Measurements from ENCODE around the gene POU2AF1.

The POU2AF1 gene

DNA sequence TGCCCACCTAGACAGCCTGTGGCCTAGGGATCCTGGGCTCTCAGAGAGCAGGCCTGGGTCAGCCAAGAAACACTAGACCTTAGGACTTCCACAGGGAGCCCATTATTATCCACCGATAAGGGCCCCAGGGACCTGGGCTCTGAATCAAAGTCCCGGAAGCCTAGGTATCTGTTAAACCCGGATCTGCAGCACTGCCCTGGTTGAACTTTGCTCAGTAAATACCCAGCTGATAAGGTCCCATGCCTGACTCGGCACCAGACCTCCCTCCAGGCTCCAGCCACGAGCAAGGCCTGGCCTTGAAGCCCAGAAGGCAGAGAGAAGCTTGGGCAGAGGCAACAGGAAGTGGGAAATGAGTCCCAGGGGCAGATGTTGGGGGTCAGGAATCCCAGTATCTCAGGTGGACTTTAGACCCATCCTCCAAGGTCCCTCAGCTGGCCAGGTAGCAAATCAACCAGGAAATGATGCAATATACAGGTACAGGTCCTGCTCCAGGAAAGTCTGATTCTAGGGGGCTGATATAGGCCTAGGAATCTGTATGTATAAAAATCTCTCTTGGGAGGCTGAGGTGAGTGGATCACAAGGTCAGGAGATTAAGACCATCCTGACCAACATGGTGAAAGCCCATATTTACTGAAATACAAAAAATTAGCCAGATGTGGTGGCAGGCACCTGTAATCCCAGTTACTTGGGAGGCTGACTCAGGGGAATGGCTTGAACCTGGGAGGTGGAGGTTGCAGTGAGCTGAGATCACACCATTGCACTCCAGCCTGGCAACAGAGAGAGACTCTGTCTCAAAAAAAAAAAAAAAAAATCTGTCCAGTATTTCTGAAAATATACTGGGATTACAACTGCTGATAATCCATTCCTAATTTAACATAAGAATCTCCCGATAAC lies 18.7 kb downstream of the POU2AF1 start:
- DNase-seq = no peak

DNA sequence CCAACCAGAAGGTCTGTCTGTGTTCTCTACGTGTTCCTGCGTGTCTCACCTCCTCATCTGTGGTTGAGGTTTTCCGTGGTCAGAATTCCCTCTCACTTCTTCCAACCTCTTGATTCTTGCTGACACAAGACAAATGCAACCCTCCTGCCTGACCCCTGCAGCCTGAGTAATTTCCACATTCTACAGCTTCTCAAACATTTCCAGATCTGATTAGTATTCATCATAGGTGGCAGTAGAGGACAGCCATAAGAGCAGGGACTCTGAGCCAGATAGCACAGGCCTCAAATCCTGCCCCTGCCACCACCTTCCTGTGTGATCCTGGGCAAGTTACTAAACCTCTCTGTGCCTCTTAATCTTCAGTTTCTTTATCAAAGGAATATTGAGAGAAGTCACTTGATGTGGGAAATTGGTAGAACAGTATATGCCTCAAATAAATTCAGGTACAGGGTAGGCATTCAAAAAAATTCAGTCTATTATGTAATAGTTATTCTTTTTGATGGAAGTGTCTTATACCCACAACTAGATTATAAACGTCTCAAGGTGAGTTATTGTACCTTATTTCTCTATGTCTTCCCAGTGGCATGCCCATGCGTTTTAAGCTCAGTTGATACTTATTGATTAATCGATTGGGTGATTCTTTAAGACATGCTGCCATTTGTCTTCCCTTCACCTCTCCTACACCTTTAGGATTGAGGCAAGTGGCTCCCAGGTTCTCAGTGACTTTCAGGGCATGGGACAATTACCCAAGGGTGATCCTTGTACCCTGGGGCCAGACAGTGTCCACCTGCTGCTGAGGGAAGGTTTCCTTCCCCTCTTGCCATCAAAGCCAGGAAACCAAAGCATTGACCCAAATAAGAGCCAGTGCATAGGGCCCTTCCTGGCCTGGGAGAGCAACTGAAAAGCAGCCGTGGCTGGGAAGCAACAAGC lies 19.6 kb downstream of the POU2AF1 start:
- DNase-seq = no peak

DNA sequence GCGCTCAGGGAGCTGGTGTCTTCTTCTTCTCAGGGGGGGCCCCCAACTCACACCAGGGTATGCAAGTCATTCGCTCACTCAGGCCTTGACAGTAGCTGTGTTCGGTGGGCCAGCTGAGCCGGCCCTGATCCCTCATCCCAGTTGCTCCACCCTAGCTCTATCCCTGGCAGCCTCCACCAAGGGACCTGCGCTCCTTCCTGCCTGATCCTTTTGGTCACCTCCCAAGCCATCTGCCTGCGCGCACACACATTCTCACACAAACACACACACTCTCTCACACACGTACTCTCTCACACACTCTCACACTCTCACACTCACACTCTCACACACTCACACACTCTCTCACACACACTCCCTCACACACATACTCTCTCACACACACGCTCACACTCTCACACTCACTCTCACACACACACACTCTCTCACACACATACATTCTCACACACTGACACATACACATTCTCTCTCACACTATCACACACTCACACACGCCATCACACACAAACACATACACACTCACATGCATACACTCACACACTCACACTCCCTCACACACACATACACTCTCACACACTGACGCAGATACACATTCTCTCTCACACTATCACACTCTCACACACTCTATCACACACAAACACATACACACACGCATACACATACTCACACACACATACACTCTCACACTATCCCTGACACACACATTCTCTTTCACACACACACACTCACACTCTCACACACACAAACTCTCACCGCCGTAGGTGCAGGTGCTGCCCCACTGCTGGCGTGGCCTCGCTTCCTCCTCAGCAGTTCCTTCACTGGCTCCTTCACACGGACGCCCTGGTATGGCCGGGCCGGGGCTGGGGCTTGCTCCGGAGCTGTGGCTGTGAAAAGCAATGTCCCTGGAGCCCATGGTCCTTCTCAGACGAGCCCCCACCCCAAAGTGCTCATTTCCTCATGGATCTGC lies 20.8 kb downstream of the POU2AF1 start:
- no peak for DNase-seq

DNA sequence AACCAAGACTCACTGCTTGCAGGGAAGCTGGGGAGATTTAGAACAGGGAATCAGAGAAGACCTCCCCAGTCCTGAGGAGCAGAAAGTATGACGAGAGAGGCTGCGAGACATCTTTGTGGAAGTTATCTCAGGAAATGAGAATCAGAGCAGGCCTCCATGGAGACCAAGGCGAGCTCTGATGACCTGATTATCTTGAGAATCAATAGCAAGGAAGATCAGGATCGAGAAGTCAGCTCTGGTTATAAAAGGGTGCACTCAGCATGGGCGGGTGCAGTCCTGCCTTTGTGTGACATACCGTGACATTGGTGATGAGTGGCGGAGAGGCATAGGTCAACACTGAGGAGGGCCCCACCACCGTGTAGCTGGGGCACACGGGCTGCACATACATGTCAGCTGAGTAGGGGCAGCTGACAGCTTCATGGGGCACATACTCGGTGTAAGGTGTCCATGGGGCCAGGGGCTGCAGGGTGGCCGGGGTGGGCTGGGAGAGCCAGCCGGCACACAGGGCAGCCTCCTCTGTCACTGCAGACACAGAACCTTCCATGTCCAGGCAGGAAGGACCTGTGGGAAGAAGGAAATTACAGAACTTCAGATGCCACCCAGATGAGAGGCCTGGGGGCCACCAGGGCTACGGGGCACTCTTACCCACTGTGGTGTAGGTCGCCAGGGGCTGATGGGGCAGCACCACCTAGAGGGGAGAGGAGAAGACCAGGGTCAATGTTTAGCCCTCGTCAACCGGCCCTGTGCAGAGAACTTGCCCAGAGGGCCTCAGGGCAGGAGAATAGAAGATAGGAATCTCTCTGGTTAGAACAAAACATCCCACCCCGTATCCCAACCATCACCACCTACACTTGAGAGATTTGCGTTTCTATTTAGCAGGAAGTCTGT lies 21.7 kb downstream of the POU2AF1 start:
- DNase-seq = no peak

DNA sequence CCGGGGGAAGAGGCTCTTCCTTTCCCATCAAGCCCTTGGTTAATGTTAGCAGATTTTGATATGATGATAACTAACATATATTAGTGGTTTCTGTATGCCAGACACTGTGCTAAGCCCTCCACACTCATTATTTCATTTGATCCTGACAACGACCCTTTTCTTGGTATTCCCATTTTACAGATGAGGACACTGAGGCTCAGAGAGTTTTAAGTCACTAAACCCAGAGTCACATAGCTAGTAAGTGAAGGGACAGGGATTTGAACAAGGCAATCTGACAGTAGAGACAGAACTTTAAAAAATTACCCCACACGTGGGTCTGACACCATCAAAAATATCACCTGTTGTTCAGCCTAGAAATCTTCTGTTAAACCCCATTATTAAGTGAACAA lies 22.4 kb downstream of the POU2AF1 start:
- no peak for DNase-seq

DNA sequence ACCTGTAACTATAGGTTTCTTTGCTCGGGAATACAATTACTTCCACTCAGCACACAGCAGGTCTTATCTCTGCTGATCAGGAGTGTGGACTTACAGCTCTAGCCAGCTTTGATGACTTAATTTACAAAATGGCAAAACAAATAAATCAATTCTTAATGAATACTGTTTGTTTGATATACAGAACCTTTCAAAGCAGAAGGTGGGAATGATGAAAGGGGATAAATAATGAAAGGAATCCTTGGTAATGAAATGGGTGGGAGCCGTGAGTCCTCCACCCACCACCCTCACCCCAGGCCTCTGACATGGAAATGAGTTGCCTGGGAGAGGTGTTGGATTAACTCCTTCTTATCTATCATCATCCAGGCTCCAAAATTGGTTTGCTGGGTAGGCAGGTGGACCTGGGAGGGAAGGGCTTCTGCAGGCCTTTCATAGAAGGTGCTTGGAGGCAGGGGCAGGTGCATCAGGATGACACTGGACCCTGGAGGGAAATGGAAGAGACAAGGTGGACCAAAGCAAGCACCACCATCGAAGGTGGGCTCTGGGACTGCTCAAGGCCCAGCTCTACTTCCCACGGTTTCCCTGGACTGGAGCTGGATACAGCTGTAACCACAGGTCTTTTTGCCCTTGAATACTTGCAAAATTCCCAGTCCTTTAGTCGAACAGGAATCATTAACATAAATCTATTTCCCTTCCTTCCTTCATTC lies 23.0 kb downstream of the POU2AF1 start:
- no peak for DNase-seq

DNA sequence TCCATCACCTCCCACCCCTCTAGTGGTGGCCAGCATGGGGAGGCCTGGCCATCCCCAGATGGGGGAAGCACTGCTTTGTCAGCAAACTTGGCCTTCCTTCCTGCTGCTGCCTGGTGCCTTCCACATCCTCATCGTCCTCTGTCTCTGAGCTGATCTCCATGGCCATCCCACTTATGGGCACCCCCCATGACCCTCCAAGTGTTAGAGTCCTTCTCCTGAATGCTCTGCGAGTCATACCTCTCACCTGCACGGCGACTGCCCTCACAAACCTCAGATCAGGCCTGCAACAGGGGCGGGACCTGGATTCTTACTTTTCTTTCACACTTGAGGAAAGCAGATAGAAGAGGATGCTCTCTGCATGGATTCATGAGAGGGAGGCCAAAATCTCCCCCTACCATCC lies 24.0 kb downstream of the POU2AF1 start:
- no peak for DNase-seq

DNA sequence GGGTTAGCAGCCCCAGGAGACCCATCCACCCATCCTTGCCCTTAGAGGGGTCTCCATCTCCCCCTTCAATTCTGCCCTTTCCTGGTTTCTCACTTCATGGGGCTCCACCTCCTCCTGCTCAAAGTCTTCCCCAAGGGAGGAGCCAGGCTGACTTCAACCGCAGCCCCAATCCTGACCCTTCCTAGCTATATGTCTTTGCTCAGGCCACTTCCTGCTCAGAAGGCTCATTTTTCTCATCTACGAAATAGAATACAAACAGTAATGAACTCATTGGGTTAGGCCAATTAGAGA lies 24.5 kb downstream of the POU2AF1 start:
- DNase-seq = no peak

DNA sequence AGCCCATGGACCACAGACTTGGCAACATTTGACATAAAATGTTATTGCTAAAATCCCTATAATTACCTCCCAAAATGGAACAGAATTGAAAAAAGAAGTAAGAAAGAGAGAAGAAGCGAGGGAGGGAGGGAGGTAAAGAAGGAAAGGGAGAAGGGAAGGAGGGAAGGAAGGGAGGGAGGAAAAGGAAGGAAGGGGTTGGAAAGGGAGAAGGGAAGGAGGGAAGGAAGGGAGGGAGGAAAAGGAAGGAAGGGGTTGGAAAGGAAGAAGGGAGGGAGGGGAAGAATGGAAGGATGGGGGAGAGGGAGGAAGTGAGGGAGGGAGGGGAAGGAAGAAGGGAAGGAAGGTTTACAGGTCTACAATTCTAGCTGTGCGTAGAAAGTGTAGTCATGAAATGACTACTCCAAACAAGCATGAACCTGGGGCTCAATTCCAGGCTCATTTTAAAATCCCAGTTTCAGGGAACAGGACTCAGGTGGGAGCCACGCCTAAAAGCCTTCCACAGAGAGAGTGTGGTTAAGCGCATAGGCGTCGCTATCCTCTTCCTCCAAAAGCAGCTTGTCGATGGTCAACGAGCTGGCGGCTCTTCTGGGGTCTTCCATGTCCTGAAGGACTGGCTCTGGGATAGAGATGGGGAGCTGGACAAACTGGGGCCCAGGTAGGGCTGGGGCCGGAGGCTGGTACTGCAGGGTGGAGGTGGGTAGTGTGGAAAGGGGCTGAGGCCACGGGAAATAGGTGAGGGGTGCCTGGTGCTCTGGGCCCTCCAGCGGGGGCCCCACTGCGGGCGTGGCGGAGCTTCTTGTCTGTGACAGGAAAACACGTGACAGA lies 25.1 kb downstream of the POU2AF1 start:
- no peak for DNase-seq

DNA sequence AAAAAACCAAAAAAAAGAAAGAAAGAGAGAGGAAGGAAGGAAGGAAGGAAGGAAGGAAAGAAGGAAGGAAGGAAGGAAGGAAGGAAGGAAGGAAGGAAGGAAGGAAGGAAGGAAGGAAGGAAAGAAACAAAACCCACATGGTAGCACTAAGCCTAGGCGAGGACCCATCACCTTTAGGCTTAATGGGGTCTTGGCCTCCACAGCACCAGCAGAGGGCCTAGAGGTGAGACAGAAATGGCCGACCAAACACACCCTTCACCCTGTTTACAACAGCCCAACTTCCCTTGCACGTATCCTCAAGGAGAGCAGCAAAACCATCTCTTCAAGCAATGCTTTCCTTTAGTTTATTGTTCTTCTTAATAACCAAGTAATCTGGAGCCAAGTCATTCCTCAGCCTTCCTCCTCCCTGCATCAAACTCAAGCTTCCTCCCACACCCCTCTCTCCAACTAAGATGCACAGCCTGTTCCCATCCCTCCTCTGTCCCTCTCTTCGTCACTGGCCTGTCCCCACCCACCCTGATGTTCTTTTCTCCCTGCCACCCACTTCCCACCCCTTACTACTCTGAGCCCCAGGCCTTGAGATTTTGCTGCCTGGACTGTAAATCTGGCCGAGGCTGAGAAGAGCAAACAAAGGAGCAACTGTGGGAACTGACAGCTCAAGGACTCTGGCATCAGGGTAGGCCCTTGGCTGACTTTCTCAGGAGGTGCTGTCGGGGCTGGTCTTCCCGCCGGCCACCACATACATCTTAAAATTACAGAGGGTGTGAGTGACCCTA lies 26.0 kb downstream of the POU2AF1 start:
- no peak for DNase-seq

DNA sequence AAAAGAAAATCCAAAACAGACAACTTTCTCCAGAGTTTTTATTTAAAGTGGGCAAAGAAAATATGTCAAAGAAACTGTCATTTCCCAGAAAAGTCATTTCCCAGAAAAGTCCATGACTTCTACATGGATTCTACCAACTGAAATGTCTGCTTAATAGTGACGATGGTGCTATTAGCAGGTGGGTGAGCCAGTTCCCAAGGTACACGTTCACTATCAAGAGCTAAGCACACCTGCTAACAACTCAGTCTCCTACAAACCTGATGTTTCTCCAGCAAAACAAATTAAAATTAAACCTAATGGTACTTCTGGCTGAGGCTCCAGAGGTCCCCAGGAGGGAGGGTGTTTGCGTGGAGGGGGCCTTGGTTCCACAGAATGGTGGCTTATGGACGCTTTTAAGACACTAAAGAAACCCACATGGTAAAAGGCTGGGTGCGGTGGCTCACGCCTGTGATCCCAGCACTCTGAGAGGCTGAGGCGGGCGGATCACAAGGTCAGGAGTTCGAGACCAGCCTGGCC lies 26.8 kb downstream of the POU2AF1 start:
- no peak for DNase-seq

DNA sequence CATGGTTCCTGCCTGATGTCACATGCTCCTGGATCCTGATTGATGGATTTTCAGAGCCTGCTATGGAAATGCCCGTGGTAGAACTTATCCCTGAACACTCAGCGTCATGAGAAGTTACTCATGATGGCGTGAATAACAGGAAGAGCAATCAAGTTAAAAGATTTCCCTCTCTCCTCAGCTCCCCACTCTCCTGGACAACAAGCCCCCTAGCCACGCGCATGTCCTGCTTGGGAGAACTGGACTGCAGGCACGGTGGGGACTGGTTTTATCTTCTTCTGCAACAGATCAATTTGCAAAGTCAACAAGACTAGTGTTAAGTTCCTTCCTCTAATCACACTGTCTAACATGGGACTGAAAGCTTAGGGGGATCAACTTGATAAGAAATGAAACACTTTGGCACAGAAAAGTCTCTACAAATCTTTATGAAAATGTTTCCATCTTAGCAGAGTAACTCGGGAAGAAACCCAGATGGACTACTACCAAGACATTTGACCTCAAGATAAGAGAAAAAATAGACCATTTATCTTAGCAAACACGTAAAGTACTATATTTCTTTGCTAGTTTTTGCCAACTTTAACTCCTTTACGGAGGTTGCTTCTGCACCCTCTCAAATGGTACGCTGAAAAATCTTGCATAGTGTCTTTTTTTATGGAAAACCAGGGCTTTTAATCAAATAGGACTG lies 27.6 kb downstream of the POU2AF1 start:
- no peak for DNase-seq

DNA sequence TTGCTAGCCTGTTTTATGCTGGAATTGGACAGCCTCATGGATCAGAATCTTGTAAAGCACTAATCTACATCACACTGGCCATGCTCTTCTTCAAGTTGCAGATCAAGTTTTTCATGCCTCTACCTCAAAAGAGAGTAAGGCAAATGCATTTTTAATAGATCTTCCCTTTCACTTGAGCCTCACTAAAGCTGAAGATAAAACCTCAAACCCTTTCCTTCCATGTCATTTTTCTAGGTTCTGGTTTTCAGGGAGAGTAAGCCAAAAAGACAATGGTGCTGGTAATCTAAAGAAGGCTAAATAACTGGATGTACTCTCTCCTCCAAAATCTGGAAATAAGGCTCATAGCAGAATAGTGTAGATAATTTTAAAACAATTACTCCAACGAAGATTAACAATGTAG lies 28.3 kb downstream of the POU2AF1 start:
- DNase-seq = no peak

DNA sequence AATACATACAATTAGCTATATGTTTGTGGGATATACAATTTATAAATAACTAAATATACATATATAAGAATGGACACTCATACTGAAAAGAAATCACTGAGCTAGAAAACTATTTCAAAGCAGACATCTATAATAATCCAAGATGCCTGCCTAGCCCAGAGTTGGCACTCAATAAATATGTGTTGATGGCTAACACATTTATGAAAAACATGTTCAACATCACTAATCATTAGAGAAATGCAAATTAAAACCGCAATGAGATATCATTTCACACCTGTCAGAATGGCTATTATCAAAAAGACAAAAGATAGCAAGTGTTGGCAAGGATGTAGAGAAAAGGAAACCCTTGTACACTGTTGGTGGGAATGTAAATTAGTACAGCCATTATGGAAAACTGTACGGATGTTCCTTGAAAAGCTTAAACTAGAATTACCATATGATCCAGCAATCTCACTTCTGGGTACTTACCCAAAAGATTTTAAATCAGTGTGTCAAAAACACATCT lies 29.8 kb downstream of the POU2AF1 start:
- no peak for DNase-seq

DNA sequence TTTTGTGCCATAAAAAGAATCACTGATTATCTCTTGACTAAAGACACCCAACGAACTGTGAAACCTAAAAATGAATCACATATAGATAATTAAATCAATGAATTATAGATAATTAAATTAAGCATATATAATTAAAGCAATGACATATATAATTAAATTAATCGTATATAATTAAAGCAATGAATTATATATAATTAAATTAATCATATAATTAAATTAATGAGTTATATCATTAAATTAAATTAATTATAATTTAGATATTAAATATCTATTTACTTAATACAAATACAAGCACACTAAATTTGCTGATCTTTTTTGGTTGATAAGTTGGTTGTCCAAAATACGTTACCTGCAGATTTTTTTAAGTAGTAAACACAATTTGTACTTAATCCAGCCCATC lies 30.9 kb downstream of the POU2AF1 start:
- no peak for DNase-seq

DNA sequence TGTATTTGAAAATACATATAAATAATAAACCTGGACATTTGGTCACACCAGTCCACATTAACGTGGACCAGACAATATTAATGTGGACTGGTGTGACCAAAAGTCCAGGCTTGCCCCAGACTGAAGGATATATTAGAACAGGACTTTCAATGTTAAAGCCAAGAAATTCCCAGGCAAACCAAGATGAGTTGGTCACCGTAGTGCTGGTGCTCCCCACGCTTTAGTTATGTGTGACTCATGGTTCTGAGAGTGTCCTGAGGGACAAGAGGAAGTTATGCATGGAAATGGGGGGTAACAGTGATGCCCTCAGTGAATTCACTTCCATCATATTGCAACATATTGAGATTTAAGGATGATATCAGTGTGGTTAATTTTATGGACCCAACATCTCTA lies 31.4 kb downstream of the POU2AF1 start:
- peak; percentile 53 for DNase-seq

DNA sequence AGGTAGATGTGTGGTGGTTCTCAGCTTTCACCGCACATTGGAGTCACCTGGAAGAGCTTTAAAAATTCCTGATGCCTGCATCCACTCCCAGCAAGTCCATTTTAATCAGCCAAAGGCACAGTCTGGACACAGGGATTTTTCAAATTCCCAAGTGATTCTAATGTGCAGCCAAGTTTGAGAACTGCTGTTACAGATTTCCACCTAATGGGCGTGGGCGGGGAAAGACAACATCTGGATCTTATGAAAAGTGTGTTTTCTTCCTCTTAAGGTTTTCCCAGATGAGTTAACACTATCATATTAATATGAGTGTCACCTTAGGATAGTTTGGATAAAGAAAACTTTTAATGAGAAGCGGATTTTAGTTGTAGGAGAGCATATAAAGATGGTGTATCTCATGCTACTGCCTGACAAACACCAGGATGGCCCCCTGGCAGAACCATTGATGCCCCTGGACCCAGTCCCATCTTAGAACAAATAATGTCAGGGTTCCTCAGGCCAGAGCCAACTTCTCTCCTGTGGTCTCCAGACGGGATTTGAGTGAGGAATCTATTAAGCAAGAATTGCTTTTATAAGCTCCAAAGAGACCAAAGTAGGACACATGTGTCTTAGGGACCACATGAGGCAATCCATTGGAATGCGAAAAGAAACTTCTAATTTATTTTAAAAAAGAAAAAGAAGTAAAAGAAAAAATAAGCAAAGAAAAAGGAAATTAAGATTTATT lies 31.9 kb downstream of the POU2AF1 start:
- DNase-seq = no peak
